ENCODE data around the gene ULK2.

The ULK2 gene

GRCh38 chr17:19725486-19725885 is 142.2 kb downstream of the ULK2 start:
- no peaks in the 10 kb centered on the region for H3K4me1 ChIP-seq (ENCODE audit: control insufficient read depth, insufficient read depth, low read length)
- H3K4me3 ChIP-seq (ENCODE audit: low read depth, low read length): no peak overlapping the region
- no peaks in the 10 kb centered on the region for H3K36me3 ChIP-seq (ENCODE audit: control insufficient read depth, insufficient read depth, low read length)
- no peaks in the 10 kb centered on the region for H3K9me3 ChIP-seq (ENCODE audit: control insufficient read depth, insufficient read depth, low read length)
- no peaks in the 10 kb centered on the region for H3K27me3 ChIP-seq (ENCODE audit: control insufficient read depth, insufficient read depth, low read length)
- no peak overlapping the region for H3K27ac ChIP-seq (ENCODE audit: low read depth, low read length)
- no peak overlapping the region for H3K9ac ChIP-seq (ENCODE audit: low read depth, low read length)

DNA sequence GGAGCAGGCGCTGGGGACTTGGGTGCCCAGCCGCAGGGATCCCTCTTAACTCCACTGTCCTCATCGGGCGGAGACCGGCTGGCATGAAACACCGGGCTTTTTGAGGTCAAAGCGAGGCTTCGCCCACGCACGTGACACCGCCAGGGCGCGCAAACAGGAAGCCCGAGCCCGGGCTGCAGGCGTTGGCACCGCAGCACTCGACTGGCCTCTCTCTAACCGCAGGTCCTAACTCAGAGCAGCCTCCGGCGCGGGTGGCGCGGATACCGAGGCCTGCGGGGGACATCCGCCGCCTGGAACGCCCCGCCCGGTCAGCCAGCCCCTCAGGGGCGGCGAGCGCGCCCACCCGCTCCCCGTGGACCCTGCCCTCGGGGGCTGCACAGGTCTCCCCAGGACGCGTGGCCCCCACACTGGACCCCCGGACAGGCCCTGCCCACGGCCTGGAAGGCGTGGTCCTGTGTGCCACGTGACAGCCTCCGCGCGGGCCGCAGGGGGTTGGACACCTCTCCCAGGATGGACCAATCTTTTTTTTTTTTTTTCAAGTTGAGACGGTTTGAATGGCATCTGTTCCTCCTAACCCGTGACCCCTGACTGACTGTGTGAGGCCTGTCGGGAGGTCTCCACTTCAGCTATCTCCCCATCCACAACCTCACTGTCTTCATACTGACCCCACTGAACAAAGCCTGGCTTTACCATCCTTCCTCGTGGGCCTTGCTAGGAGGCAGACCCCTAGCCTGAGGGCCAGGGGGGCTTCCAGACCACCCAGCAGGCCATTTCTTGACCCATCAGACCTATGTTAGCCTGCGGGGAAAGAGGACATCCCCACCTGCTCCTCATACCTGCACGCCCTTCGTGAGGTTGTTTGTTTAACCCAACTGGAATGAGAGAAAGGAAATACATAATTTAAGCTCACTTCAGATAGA is 143.0 kb downstream of the ULK2 start:
- no peak overlapping the region for H3K4me3 ChIP-seq (ENCODE audit: low read depth, low read length)
- no peak overlapping the region for H3K9ac ChIP-seq (ENCODE audit: low read depth, low read length)
- H3K27ac ChIP-seq (ENCODE audit: low read depth, low read length): no peak overlapping the region
- H3K9me3 ChIP-seq (ENCODE audit: control insufficient read depth, insufficient read depth, low read length): no peaks in the 10 kb centered on the region
- H3K36me3 ChIP-seq (ENCODE audit: control insufficient read depth, insufficient read depth, low read length): no peaks in the 10 kb centered on the region
- no peaks in the 10 kb centered on the region for H3K4me1 ChIP-seq (ENCODE audit: control insufficient read depth, insufficient read depth, low read length)
- H3K27me3 ChIP-seq (ENCODE audit: control insufficient read depth, insufficient read depth, low read length): no peaks in the 10 kb centered on the region

- Histone ChIP-seq H3K9me3 (ENCODE audit: control insufficient read depth, insufficient read depth, low read length) (no peaks in the 10 kb centered on the region), H3K36me3 (ENCODE audit: control insufficient read depth, insufficient read depth, low read length) (no peaks in the 10 kb centered on the region), H3K27ac (ENCODE audit: low read depth, low read length) (no peak overlapping the region), H3K4me1 (ENCODE audit: control insufficient read depth, insufficient read depth, low read length) (no peaks in the 10 kb centered on the region), H3K9ac (ENCODE audit: low read depth, low read length) (no peak overlapping the region), H3K4me3 (ENCODE audit: low read depth, low read length) (no peak overlapping the region), H3K27me3 (ENCODE audit: control insufficient read depth, insufficient read depth, low read length) (no peaks in the 10 kb centered on the region)
These were observed 143.8 kb downstream of the ULK2 start for GRCh38 chr17:19723964-19724363.

All from HUES48 (cell line).